GM23338 (cell line): ENCODE measurements around the gene STIP1.

Experiments used
- CTCF ChIP-seq, 2 experiments: fragments of 200-600 bp in 1 of 2; sonication (generic) in 1 of 2; conservative IDR thresholded peaks; 2 replicates each; pipeline versions ENCODE4 v1.5.1 to v1.6.1; 2016 to 2017; ENCODE audit warnings: antibody characterized with exemption in 2 of 2, low read depth in 2 of 2, mild to moderate bottlenecking in 2 of 2, moderate library complexity in 1 of 2
- NANOG ChIP-seq: IDR thresholded peaks from 2 replicates; pipeline ENCODE4 v1.6.1; 2016; ENCODE audit warnings: antibody characterized with exemption, borderline replicate concordance

- no peak for TF ChIP-seq NANOG
- no peak for TF ChIP-seq CTCF (conservative IDR thresholded peaks at IDR 0.05; ENCODE audit: low read depth in 2 of 2)
Observed at GRCh38 chr11:64231546-64231945, 45.6 kb downstream of the STIP1 start.
